Neural progenitor cell (in vitro differentiated cells): ENCODE measurements around the gene ZNF423. TPM values are rescaled to one million over a fixed set of nuclear protein-coding genes. Genes with fewer than 3 reads are reported as not detected.
A peak's percentile ranks its signal among the peaks of the same experiment; 100 is the strongest.

Experiments used
- DNase-seq: peaks from one replicate; pipeline ENCODE4 v3.0.0-alpha.2; 2016; ENCODE audit warnings: low spot score
- H2AFZ ChIP-seq: fragments of 200-600 bp; sonication (generic); replicated peaks from 2 replicates; pipeline ENCODE4 v1.6.1; 2016; ENCODE audit warnings: antibody characterized with exemption
- H3F3A ChIP-seq: fragments of 200-600 bp; sonication (generic); 2 replicates; pipeline ENCODE4 v1.6.1; 2016; ENCODE audit warnings: antibody characterized with exemption, low read depth
- H3K27ac ChIP-seq: fragments of 200-600 bp; sonication (generic); 2 replicates; pipeline ENCODE4 v1.5.1; 2016; ENCODE audit warnings: mild to moderate bottlenecking
- H3K27me3 ChIP-seq: fragments of 200-600 bp; sonication (generic); 2 replicates; pipeline ENCODE4 v1.6.1; 2016; ENCODE audit warnings: mild to moderate bottlenecking, moderate library complexity
- H3K36me3 ChIP-seq: fragments of 200-600 bp; sonication (generic); 2 replicates; pipeline ENCODE4 v1.5.1; 2016
- H3K4me1 ChIP-seq: fragments of 200-600 bp; sonication (generic); 2 replicates; pipeline ENCODE4 v1.6.1; 2016; ENCODE audit warnings: mixed run types
- H3K4me2 ChIP-seq: fragments of 200-600 bp; sonication (generic); 2 replicates; pipeline ENCODE4 v1.6.1; 2016
- H3K4me3 ChIP-seq: fragments of 200-600 bp; sonication (generic); 2 replicates; pipeline ENCODE4 v1.5.1; 2016
- H3K79me2 ChIP-seq: fragments of 200-600 bp; sonication (generic); 2 replicates; pipeline ENCODE4 v1.6.1; 2016; ENCODE audit warnings: low read depth
- H3K9ac ChIP-seq: fragments of 200-600 bp; sonication (generic); 2 replicates; pipeline ENCODE4 v1.6.1; 2016
- H3K9me3 ChIP-seq: fragments of 200-600 bp; sonication (generic); 2 replicates; pipeline ENCODE4 v1.5.1; 2016; ENCODE audit warnings: low read depth
- H4K20me1 ChIP-seq: fragments of 200-600 bp; sonication (generic); 2 replicates; pipeline ENCODE4 v1.6.1; 2016; ENCODE audit warnings: low read depth
- H3K27ac Mint-ChIP-seq: 3 replicates; pipeline ENCODE4 v1.8.0; 2021; ENCODE audit warnings: mixed read lengths
- H3K27me3 Mint-ChIP-seq: 2 replicates; pipeline ENCODE4 v1.8.0; 2022; ENCODE audit warnings: low read depth, mild to moderate bottlenecking, inconsistent platforms, moderate library complexity, mixed read lengths; ENCODE audit not compliant: insufficient read depth
- H3K36me3 Mint-ChIP-seq: 3 replicates; pipeline ENCODE4 v1.8.0; 2021; ENCODE audit warnings: mixed read lengths
- H3K4me1 Mint-ChIP-seq: 3 replicates; pipeline ENCODE4 v1.8.0; 2021; ENCODE audit warnings: mixed read lengths
- H3K4me3 Mint-ChIP-seq: 3 replicates; pipeline ENCODE4 v1.8.0; 2021; ENCODE audit warnings: mild to moderate bottlenecking, moderate library complexity, mixed read lengths
- H3K9me3 Mint-ChIP-seq: 3 replicates; pipeline ENCODE4 v1.8.0; 2020; ENCODE audit warnings: mixed read lengths
- EZH2 ChIP-seq: fragments of 200-600 bp; sonication (generic); IDR thresholded peaks from 2 replicates; pipeline ENCODE4 v1.6.1; 2017; ENCODE audit warnings: antibody characterized with exemption, mild to moderate bottlenecking, moderate library complexity
- EZH2phosphoT487 ChIP-seq: fragments of 200-600 bp; sonication (generic); IDR thresholded peaks from 2 replicates; pipeline ENCODE4 v1.6.1; 2017; ENCODE audit warnings: antibody characterized with exemption
- total RNA-seq: library from RNA; depleted of rRNA; stranded (reverse); fragments of >200 nt; gene quantifications from 2 replicates; pipeline ENCODE4 v1.2.3, GENCODE V29; 2015; ENCODE audit warnings: low replicate concordance
- TF ChIP-seq, protein P1 (sequence below): fragments of 200-600 bp; sonication (generic); IDR thresholded peaks from 2 replicates; pipeline ENCODE4 v1.5.1; 2017; ENCODE audit warnings: antibody characterized with exemption, mild to moderate bottlenecking

ZNF423 gene
- total RNA-seq, 1 donor from 2014 or later, result 21.9 TPM

DNA sequence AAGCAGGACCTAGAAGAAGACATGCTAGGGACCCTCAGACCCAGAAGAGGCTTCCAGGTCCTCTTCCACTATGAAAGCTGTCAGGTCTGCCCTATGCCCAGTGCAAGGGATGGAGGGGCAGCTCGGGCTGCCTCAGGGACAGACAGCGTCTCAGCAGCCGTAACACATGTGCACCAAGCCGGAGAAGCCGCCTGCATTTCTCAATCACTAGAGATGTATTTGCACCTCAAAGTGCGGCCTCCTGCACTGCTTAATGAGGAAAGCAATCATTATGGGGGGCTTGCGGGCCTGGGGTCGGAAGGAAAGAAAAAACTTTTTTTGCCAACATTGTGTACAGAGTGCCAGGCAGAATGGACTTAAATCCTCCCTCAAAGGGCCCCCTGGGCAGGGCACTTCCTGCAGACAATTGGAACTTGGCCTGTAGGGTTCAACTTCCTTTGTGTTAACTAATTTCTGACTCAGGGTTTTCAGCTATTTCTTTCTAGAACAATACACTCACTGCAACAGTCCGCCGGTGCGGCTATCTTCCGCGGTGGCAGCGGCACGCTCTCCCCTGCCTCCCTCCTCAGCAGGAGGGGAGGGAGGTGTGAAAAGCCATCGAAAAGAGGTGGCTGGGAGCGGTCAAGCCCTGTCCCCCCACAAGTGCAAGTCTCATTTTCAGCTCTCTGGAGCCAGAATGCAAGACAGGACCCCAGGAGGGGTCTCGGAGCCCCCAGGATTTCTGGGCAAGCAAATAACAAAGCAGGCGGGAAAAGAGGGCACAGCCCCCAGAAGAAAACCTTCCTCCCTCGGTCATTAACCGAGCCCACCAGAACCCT is 101.2 kb downstream of the ZNF423 start:
- TF ChIP-seq EZH2phosphoT487 (no peak), EZH2 (no peak)
- TF ChIP-seq, protein P1, sequence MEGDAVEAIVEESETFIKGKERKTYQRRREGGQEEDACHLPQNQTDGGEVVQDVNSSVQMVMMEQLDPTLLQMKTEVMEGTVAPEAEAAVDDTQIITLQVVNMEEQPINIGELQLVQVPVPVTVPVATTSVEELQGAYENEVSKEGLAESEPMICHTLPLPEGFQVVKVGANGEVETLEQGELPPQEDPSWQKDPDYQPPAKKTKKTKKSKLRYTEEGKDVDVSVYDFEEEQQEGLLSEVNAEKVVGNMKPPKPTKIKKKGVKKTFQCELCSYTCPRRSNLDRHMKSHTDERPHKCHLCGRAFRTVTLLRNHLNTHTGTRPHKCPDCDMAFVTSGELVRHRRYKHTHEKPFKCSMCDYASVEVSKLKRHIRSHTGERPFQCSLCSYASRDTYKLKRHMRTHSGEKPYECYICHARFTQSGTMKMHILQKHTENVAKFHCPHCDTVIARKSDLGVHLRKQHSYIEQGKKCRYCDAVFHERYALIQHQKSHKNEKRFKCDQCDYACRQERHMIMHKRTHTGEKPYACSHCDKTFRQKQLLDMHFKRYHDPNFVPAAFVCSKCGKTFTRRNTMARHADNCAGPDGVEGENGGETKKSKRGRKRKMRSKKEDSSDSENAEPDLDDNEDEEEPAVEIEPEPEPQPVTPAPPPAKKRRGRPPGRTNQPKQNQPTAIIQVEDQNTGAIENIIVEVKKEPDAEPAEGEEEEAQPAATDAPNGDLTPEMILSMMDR, result no peak
- H3F3A ChIP-seq, result peaks cover 48% of the 10 kb centered on the region
- no peaks in the 10 kb centered on the region for H3K9me3 ChIP-seq
- peaks cover 61% of the 10 kb centered on the region for H3K4me1 ChIP-seq
- Mint-ChIP-seq H3K9me3 (no peaks in the 10 kb centered on the region), H3K4me1 (peaks cover 80% of the 10 kb centered on the region), H3K4me3 (peak overlapping the region; percentile 77), H3K36me3 (peaks cover 6% of the 10 kb centered on the region), H3K27ac (peak overlapping the region; percentile 87), H3K27me3 (peaks cover 7% of the 10 kb centered on the region)
- peak overlapping the region; percentile 83 for H3K27ac ChIP-seq
- peak overlapping the region; percentile 86 for H3K4me2 ChIP-seq
- no peak overlapping the region for H3K9ac ChIP-seq
- no peaks in the 10 kb centered on the region for H3K36me3 ChIP-seq
- H3K4me3 ChIP-seq, result peak overlapping the region; percentile 45
- peaks cover 100% of the 10 kb centered on the region for H4K20me1 ChIP-seq
- H3K79me2 ChIP-seq, result peaks cover 81% of the 10 kb centered on the region
- H3K27me3 ChIP-seq, result no peaks in the 10 kb centered on the region
- no peak overlapping the region for H2AFZ ChIP-seq
- DNase-seq, result peak; percentile 85

DNA sequence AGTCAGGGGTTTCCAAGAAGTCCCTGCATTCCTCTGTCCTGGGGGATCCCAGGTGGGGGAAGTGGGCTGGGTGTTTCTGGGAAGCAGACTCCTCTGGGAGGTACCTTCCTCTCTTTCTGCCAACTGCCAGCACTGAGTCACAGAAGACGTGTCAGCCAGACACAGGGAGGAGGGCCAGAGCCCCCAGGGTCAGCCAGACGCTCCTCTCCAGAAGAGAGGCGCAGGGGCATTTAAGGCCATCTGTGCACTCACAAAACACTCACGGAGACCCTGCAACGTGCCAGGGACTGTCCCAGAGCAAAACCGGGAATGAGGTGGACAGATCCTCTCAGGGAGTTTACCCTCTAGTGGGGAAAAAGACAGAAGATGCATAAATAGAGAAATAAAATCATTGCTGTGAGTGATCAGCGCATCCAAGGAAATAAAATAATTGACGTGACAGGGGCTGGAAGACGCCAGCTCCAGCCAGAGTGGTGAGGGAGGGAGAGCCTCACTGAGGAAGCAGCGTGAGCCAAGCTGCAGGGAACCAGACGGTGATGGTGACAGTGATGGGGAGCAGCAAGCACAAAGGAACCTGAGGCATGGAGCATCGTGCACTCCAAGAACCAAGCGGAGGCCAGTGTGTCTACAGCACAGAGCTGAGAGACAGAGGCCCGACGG is 105.4 kb downstream of the ZNF423 start:
- Mint-ChIP-seq H3K27ac (peak overlapping the region; percentile 48), H3K36me3 (peaks cover 8% of the 10 kb centered on the region), H3K4me3 (no peak overlapping the region), H3K4me1 (peaks cover 90% of the 10 kb centered on the region), H3K27me3 (peaks cover 7% of the 10 kb centered on the region), H3K9me3 (no peaks in the 10 kb centered on the region)
- H3K79me2 ChIP-seq, result peaks cover 82% of the 10 kb centered on the region
- H3K9me3 ChIP-seq, result no peaks in the 10 kb centered on the region
- peaks cover 98% of the 10 kb centered on the region for H4K20me1 ChIP-seq
- no peak for DNase-seq
- no peaks in the 10 kb centered on the region for H3K36me3 ChIP-seq
- H3K9ac ChIP-seq, result no peak overlapping the region
- no peak overlapping the region for H2AFZ ChIP-seq
- TF ChIP-seq EZH2phosphoT487 (no peak), EZH2 (no peak)
- TF ChIP-seq, protein P1, result no peak
- peaks cover 17% of the 10 kb centered on the region for H3F3A ChIP-seq
- no peak overlapping the region for H3K4me2 ChIP-seq
- H3K27me3 ChIP-seq, result no peaks in the 10 kb centered on the region
- no peak overlapping the region for H3K27ac ChIP-seq
- H3K4me1 ChIP-seq, result peaks cover 29% of the 10 kb centered on the region
- no peak overlapping the region for H3K4me3 ChIP-seq

DNA sequence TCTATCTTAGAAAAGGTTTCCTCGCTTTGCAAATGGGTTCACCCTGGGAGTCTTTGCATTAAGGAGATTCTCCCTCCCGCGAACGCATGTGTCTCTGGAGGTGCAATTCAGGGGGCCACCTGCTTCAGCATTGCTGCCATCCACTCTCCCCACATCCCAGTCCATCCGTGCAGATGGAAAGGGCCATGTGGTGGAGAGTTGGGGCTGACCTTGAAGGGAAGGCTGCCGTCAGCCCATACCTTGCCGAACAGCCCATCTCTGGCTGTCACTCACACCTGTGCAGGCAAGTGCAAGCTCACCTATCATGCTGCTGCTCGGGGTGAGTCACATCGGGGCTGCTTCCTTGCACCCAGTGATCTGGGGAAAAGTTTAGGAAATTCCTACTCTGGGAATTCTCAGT is 106.1 kb downstream of the ZNF423 start:
- Histone ChIP-seq H3K79me2 (peaks cover 87% of the 10 kb centered on the region), H3K4me1 (peaks cover 25% of the 10 kb centered on the region), H3K9ac (no peak overlapping the region), H4K20me1 (peaks cover 98% of the 10 kb centered on the region), H3K27me3 (no peaks in the 10 kb centered on the region), H3F3A (peaks cover 10% of the 10 kb centered on the region), H2AFZ (no peak overlapping the region), H3K36me3 (no peaks in the 10 kb centered on the region), H3K9me3 (no peaks in the 10 kb centered on the region), H3K4me2 (no peak overlapping the region), H3K27ac (no peak overlapping the region), H3K4me3 (no peak overlapping the region)
- Mint-ChIP-seq H3K4me1 (peaks cover 90% of the 10 kb centered on the region), H3K4me3 (peak overlapping the region; percentile 36), H3K27me3 (peaks cover 7% of the 10 kb centered on the region), H3K9me3 (no peaks in the 10 kb centered on the region), H3K27ac (no peak overlapping the region), H3K36me3 (peaks cover 8% of the 10 kb centered on the region)
- DNase-seq, result no peak
- TF ChIP-seq EZH2phosphoT487, result no peak
- no peak for TF ChIP-seq EZH2
- TF ChIP-seq, protein P1, result no peak
